SK-N-DZ (cell line): ENCODE results near the gene TPR.

Experiments used
- DNase-seq: peaks from one replicate; pipeline ENCODE4 v3.0.0-alpha.2; 2015; ENCODE audit warnings: low spot score

TPR gene

DNA sequence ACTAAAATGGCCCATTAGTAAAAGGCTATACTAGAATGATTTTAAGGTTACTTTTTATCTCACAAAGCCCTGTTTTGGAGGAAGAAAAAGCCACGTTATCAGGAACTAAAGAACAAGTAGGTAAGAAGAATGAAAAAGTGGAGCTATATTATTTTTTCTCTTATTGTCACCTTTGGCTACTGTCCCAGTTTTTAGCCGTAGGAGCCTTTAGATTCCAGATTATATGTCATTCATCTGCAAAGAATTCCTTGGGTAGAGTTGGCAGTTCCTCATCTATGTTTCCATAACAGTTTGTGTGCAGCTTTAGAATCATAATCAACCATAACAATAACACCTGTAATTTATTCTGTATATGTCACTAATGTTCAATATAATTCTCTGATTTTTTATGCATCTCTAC is 83.8 kb downstream of the TPR start:
- no peak for DNase-seq

- DNase-seq = no peak
Observed at GRCh38 chr1:186289943-186290545, 85.0 kb downstream of the TPR start.

- no peak for DNase-seq
Observed at GRCh38 chr1:186286615-186287315, 88.3 kb downstream of the TPR start.

DNA sequence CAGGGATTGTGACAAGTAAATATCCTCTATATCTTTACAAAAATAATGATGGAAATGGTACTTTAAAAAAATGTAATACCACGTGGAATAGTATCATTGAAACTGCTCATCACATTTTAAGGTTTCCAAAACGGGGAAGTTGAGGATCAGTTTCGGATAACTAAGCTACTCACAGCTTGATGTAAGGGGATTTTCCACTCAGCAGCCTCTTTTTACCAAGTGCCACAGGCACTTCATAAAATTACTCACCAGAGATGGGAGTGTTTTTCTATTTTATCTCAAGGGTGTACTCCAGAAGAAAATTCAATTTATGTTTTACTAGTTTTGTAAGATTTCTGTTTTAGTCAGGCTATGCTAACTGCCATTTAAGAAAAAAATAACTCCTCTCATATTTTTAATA is 91.7 kb downstream of the TPR start:
- no peak for DNase-seq

DNA sequence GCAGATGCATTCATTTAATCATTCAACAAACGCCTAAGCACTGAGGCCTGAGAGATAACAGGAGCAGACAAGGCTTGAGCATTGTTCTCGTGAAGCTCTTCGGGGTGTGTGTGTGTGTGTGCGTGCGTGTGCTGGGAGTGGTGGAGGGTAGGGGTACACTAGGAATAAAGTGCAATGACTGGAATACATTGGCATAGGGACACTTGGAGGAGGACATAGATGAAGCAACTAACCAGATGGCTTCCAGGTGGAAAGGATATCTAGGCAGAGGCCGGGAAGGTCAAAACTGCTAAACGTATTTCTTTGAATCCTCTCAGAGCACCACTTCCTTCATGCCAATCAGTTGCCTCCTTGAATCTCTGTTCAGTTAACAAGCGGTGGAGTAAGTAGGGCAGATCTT is 92.6 kb downstream of the TPR start:
- no peak for DNase-seq

DNA sequence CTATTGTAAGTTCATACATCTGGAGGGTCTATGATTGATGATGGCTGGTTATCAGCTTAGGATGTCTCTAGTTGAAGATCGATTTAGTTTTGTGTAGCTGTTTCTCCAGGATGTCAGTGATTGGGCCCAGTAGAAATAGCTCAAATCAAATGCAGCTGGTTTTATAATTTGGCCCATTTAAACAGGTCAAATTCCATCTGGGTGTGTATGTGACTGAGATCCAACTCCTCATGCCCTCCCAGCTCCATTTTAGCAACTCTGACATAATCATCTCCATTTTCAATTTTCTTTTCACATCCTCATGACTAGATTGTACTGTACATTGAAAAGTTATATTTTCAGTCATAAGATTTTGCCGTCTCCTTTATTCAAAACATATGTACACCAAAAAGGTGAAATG is 99.2 kb downstream of the TPR start:
- no peak for DNase-seq

DNA sequence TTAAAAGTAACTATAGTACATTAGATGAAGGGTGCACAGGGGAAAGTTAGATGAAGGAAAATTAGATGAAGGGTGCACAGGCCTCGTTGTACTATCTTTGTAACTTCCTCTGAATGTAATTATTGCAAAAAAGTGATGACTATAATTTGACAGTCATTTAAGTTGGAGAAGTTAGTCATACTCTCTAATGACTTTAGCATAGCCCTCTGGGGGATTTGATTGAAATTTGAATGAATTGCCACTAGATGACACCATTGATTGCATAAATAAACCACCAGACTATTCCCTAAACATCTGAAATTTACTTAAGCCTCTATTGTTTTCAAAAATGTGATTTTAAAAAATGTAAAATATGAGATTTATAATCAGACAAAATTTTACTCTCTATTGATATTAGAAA is 102.6 kb downstream of the TPR start:
- no peak for DNase-seq

DNA sequence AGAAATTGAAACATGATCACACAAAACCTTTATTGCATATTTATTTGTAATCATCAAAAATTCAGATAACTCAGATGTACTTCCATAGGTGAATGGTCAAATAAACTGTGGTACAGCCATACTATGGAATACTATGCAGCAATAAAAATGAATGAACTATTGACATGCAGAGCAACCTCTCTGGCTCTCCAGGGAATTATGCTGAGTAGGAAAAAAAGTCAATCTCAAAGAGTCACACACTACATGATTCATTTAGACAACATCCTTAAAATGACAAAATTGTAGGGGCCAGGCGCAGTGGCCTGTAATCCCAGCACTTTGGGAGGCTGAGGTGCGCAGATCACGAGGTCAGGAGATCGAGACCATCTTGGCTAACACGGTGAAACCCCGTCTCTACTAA is 104.0 kb downstream of the TPR start:
- no peak for DNase-seq
